GM13977 (cell line): ENCODE results near the gene CIBAR2.

ENCODE experiments used
- DNase-seq: peaks from one replicate; pipeline ENCODE4 v3.0.0; 2012; ENCODE audit warnings: low spot score
- in situ Hi-C: fragments of 300-500 bp; cut with MboI; formaldehyde crosslinking; loops from one replicate; pipeline ENCODE4 v1.12.0; 2022; ENCODE audit warnings: low sequenced_read_pairs, low pct_unique_long_range_greater_than_20kb, mixed read lengths, inconsistent platforms; ENCODE audit not compliant: unreplicated experiment
- TF ChIP-seq, protein P1 (sequence below): IDR thresholded peaks from 2 replicates; pipeline ENCODE4 v1.5.1; 2012; ENCODE audit warnings: mild to moderate bottlenecking, control low read depth; ENCODE audit not compliant: insufficient read depth; ENCODE audit errors: extremely low read depth, missing control alignments

The CIBAR2 gene

GRCh38 chr16:85084841-85085510 is 27.3 kb downstream of the CIBAR2 start:
- no peak for DNase-seq
- TF ChIP-seq, protein P1, sequence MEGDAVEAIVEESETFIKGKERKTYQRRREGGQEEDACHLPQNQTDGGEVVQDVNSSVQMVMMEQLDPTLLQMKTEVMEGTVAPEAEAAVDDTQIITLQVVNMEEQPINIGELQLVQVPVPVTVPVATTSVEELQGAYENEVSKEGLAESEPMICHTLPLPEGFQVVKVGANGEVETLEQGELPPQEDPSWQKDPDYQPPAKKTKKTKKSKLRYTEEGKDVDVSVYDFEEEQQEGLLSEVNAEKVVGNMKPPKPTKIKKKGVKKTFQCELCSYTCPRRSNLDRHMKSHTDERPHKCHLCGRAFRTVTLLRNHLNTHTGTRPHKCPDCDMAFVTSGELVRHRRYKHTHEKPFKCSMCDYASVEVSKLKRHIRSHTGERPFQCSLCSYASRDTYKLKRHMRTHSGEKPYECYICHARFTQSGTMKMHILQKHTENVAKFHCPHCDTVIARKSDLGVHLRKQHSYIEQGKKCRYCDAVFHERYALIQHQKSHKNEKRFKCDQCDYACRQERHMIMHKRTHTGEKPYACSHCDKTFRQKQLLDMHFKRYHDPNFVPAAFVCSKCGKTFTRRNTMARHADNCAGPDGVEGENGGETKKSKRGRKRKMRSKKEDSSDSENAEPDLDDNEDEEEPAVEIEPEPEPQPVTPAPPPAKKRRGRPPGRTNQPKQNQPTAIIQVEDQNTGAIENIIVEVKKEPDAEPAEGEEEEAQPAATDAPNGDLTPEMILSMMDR: no peak

DNA sequence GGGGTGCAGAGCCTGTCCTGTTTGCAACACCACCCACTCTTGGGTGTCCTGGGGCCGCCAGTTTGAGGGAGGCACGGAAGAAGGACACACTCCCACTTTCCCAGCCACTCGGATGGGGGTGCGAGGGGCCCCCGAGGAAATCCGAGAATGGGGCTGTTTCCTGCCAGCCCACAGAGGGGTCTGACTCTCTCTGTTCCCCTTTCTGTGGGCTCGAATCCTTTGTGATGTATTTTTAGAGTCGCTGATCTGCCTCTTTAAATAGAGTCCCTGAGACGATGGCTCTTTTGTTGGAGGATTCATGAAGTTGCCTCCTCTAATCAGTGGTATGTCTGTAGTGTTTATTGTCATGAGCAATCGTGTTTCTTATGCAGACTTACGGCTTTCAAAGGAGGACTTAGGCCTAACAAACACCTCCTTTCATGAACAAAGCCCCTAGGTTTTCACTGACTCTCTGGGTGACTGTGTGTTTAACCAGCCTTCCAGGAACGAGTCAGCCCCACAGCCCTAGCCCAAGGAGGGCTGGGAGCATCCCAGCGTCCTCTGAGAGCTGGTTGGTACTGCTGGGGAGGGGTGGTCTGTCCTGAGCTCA is 29.1 kb downstream of the CIBAR2 start:
- TF ChIP-seq, protein P1: no peak
- in situ Hi-C loops: no loop called here
- DNase-seq: peak; percentile 65

More at GRCh38 chr16:85084841-85085510, 27.3 kb downstream of the CIBAR2 start:
- in situ Hi-C loops: no loop called here

DNA sequence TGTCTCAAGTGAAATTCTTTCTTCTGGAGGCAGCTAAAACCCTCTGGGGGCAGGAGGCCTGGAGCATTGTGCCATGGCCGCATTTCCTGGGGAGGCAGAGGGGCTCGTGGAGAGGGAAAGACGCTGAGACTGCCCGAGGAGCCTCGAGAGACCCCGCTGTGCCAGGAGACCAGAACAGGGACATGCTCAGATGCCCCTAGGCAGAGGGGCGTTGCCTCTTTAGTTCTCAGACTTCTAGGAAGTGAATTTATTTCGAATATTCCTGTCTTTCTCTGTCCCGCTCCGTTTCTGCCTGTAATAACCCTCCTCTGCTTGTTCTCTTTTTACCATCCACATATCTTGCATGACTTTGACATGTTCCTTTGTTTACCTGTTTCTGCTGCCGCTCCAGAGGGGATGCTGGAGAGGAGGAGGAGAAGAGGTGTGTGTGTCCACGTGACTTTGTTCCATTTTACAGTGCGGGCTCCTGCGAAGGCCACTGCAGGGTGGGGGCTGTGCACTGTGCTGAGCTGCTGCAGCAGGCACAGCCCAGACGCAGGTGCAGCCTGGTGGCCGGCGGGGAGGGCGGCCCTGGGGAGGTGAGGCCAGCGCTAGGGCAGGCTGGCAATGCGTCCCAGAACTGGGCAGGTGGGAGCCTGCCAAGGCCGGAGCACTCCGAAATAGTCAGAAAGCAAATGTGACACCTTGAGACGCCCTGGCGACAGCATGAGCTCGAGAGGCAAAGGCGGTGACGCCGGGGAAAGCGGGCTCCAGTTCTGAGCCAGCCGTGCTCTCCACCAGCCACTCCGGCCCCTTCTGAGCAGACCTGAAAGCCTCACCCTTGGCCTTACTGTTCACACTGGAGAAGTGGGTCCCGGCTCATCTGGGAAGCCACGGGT is 29.9 kb downstream of the CIBAR2 start:
- in situ Hi-C loops: no loop called here
- TF ChIP-seq, protein P1: no peak
- DNase-seq: no peak

- in situ Hi-C loops: no loop called here
- DNase-seq: no peak
- TF ChIP-seq, protein P1: no peak
These were observed 30.5 kb downstream of the CIBAR2 start for GRCh38 chr16:85081765-85082164.

DNA sequence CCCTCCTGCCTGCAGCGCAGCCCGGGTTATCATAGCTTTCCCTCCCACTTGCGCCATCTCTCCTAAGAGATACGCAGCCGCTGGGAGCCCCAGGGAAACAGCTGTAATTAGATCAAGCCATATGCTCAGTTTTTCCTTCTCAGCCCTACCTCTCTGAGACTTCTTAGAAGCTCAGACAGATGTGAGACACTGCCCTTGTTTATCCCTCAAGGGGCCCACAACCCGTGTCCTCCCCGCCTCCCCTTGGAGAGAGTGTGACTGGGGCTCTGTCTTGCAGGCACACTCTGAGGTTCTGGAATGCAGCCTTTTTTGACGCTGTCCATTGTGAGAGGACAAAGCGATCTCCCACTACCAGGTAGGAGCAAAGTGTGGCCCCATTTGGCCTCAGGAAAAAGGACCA is 31.2 kb downstream of the CIBAR2 start:
- in situ Hi-C loops: no loop called here

More for the DNA sequence above, 31.2 kb downstream of the CIBAR2 start:
- DNase-seq: no peak
- TF ChIP-seq, protein P1: no peak
